DND-41 (cell line): ENCODE results near the gene S100A2.

Experiments
- CTCF ChIP-seq: IDR thresholded peaks from 2 replicates; pipeline ENCODE4 v1.5.1; 2012; ENCODE audit warnings: borderline replicate concordance, low read length, moderate library complexity, mild to moderate bottlenecking; ENCODE audit not compliant: poor library complexity, severe bottlenecking; ENCODE audit errors: extremely low read depth
- EZH2 ChIP-seq: IDR thresholded peaks from 3 replicates; pipeline ENCODE4 v1.6.1; 2012; ENCODE audit warnings: borderline replicate concordance, low read depth, mild to moderate bottlenecking, moderate library complexity, low read length, inconsistent platforms; ENCODE audit not compliant: severe bottlenecking

- TF ChIP-seq EZH2 (no peak), CTCF (no peak)
Measured at GRCh38 chr1:153552335-153552734, 13.3 kb downstream of the S100A2 start.
